Activated CD4-positive, CD25-positive, alpha-beta regulatory T cell treated with anti-CD3 and anti-CD28 coated beads, Interleukin-2, amount 50 U/mL, for 24 hours (primary cell): ENCODE results near the gene CDH26.
"Not testable (repeated sequence)": the region's sequence is repeated elsewhere in the genome, so short reads cannot be mapped to it uniquely, and the experiment has no call there.

Source experiments
- ATAC-seq, 2 donors: fragments of 150-1000 bp; cut with Tn5 transposase; one replicate each; pipeline ENCODE4 v1.10.0; 2021; ENCODE audit warnings: mild to moderate bottlenecking in 1 of 2, moderate library complexity in 1 of 2

Gene CDH26

GRCh38 chr20:59942245-59942644 is 16.0 kb upstream of the CDH26 start:
- no peak for ATAC-seq

- ATAC-seq: no peak
Measured at GRCh38 chr20:59944726-59945125, 13.5 kb upstream of the CDH26 start.

- ATAC-seq: no peak
Measured at GRCh38 chr20:59945175-59945574, 13.0 kb upstream of the CDH26 start.

GRCh38 chr20:59945731-59946130 is 12.5 kb upstream of the CDH26 start:
- no peak for ATAC-seq

GRCh38 chr20:59947376-59947775 is 10.8 kb upstream of the CDH26 start:
- ATAC-seq: no peak

GRCh38 chr20:59948212-59948611 is 10.0 kb upstream of the CDH26 start:
- ATAC-seq: no peak

- peak; percentile 35 to 58 for ATAC-seq
Measured at GRCh38 chr20:59948828-59949720, 9.1 kb upstream of the CDH26 start.

- ATAC-seq: no peak
Measured at GRCh38 chr20:59949911-59950310, 8.3 kb upstream of the CDH26 start.

GRCh38 chr20:59954718-59955117 is 3.5 kb upstream of the CDH26 start:
- ATAC-seq: no peak

- no peak for ATAC-seq
Measured at GRCh38 chr20:59955131-59955796, 3.0 kb upstream of the CDH26 start.

- not testable (repeated sequence) for ATAC-seq
Measured at GRCh38 chr20:59957568-59957967, 655 bp upstream of the CDH26 start.

- no peak for ATAC-seq
Measured at GRCh38 chr20:59958626-59959025, 403 bp downstream of the CDH26 start.

GRCh38 chr20:59961423-59961822 is 3.2 kb downstream of the CDH26 start:
- no peak for ATAC-seq

- ATAC-seq: no peak
Measured at GRCh38 chr20:59962155-59962554, 3.9 kb downstream of the CDH26 start.

GRCh38 chr20:59966428-59966827 is 8.2 kb downstream of the CDH26 start:
- no peak for ATAC-seq

GRCh38 chr20:59971428-59971827 is 13.2 kb downstream of the CDH26 start:
- ATAC-seq: no peak

GRCh38 chr20:59972037-59972801 is 14.0 kb downstream of the CDH26 start:
- no peak for ATAC-seq

GRCh38 chr20:59976156-59976782 is 18.0 kb downstream of the CDH26 start:
- no peak for ATAC-seq

GRCh38 chr20:59977086-59977485 is 18.9 kb downstream of the CDH26 start:
- ATAC-seq: no peak

- ATAC-seq: no peak
Measured at GRCh38 chr20:59983076-59983475, 24.9 kb downstream of the CDH26 start.

- ATAC-seq: no peak
Measured at GRCh38 chr20:59984541-59984940, 26.3 kb downstream of the CDH26 start.

- ATAC-seq: no peak
Measured at GRCh38 chr20:59985164-59985563, 26.9 kb downstream of the CDH26 start.

- ATAC-seq: no peak
Measured at GRCh38 chr20:59985864-59986263, 27.6 kb downstream of the CDH26 start.
